ENCODE results near the gene PPIF.
A peak's percentile ranks its signal among the peaks of the same experiment; 100 is the strongest.

The PPIF gene

GRCh38 chr10:79376078-79376628, 28.9 kb downstream of the PPIF start:
- DNase-seq = no peak

GRCh38 chr10:79376751-79377556, 29.7 kb downstream of the PPIF start:
- no peak for DNase-seq

- no peak for DNase-seq
Measured at GRCh38 chr10:79377557-79378382, 30.5 kb downstream of the PPIF start.

GRCh38 chr10:79378383-79378646, 31.0 kb downstream of the PPIF start:
- DNase-seq = no peak

GRCh38 chr10:79378647-79379511, 31.6 kb downstream of the PPIF start:
- no peak for DNase-seq

- DNase-seq = no peak
Measured at GRCh38 chr10:79379512-79380124, 32.3 kb downstream of the PPIF start.

- no peak for DNase-seq
Measured at GRCh38 chr10:79380125-79380945, 33.1 kb downstream of the PPIF start.

GRCh38 chr10:79380946-79381721, 33.9 kb downstream of the PPIF start:
- no peak for DNase-seq

- no peak for DNase-seq
Measured at GRCh38 chr10:79381804-79382221, 34.5 kb downstream of the PPIF start.

GRCh38 chr10:79382491-79382941, 35.2 kb downstream of the PPIF start:
- DNase-seq = no peak

- DNase-seq = no peak
Measured at GRCh38 chr10:79383974-79384606, 36.8 kb downstream of the PPIF start.

GRCh38 chr10:79384773-79385391, 37.6 kb downstream of the PPIF start:
- DNase-seq = no peak

- peak; percentile 1 for DNase-seq
Measured at GRCh38 chr10:79385392-79385795, 38.1 kb downstream of the PPIF start.

GRCh38 chr10:79385804-79386531, 38.7 kb downstream of the PPIF start:
- peak; percentile 1 for DNase-seq

- peak; percentile 1 for DNase-seq
Measured at GRCh38 chr10:79386637-79387465, 39.6 kb downstream of the PPIF start.

- DNase-seq = peak; percentile 0
Measured at GRCh38 chr10:79387466-79387973, 40.3 kb downstream of the PPIF start.

GRCh38 chr10:79387974-79388850, 40.9 kb downstream of the PPIF start:
- DNase-seq = peak; percentile 1
